ENCODE data around the gene MROH2B.

GRCh38 chr5:41032973-41033372 is 38.2 kb downstream of the MROH2B start:
- no peak for TF ChIP-seq CTCF (IDR thresholded peaks at IDR 0.05)
- no peak for TF ChIP-seq POLR2A (IDR thresholded peaks at IDR 0.05)
- no peak for TF ChIP-seq POLR2AphosphoS5 (IDR thresholded peaks at IDR 0.05)
- TF ChIP-seq EP300 (IDR thresholded peaks at IDR 0.05) = no peak

Data from sigmoid colon (tissue), 4 donors.